ENCODE data around the gene HIF3A. TPM values are rescaled to one million over a fixed set of nuclear protein-coding genes. Genes with fewer than 3 reads are reported as not detected.

HIF3A gene
- total and polyA plus RNA-seq, 2 donors (not counting 1 experiment from before 2014, with no cell fraction given): 0.12 to 1.5 TPM

GRCh38 chr19:46297700-46298478 is 1.0 kb downstream of the HIF3A start:
- TF ChIP-seq CTCF (conservative IDR thresholded peaks at IDR 0.05 in 1 of 2, IDR thresholded peaks at IDR 0.05 in 1 of 2; ENCODE audit: low read depth in 1 of 2, low read length in 2 of 2): peak in 1 of 2 donors; percentile 33
- TF ChIP-seq EZH2 (IDR thresholded peaks at IDR 0.05; ENCODE audit: low read length, missing control alignments): no peak
- Histone ChIP-seq H4K20me1 (ENCODE audit: control insufficient read depth, extremely low read depth, insufficient read depth, low read length) (no peaks in the 10 kb centered on the region), H3K4me1 (ENCODE audit: control insufficient read depth, extremely low read depth, insufficient read depth, low read length) (peaks cover 8% of the 10 kb centered on the region), H3K4me3 (replicated peaks in 1 of 4; ENCODE audit: control extremely low read depth in 1 of 4, insufficient read depth in 1 of 4, low read depth in 3 of 4, low read length in 4 of 4) (peak overlapping the region in 2 of 4 experiments; percentile 40 to 65), H3K4me2 (ENCODE audit: extremely low read depth, insufficient read depth, low read length) (peak overlapping the region; percentile 71), H3K27ac (ENCODE audit: insufficient read depth, low read length) (no peak overlapping the region), H2AFZ (ENCODE audit: low read length) (no peak overlapping the region), H3K9me3 (ENCODE audit: control insufficient read depth, insufficient read depth, low read depth, low read length) (no peaks in the 10 kb centered on the region), H3K36me3 (ENCODE audit: control insufficient read depth, insufficient read depth, low read length) (no peaks in the 10 kb centered on the region), H3K79me2 (ENCODE audit: control insufficient read depth, insufficient read depth, low read length) (no peaks in the 10 kb centered on the region), H3K27me3 (ENCODE audit: control insufficient read depth, insufficient read depth, low read length) (peaks cover 6% of the 10 kb centered on the region), H3K9ac (ENCODE audit: insufficient read depth, low read length) (no peak overlapping the region)
- peak in 1 of 2 donors; percentile 92 for DNase-seq (ENCODE audit: low read depth in 2 of 2)

GRCh38 chr19:46298479-46299003 is 1.7 kb downstream of the HIF3A start:
- TF ChIP-seq CTCF (conservative IDR thresholded peaks at IDR 0.05 in 1 of 2, IDR thresholded peaks at IDR 0.05 in 1 of 2; ENCODE audit: low read depth in 1 of 2, low read length in 2 of 2) (no peak), EZH2 (IDR thresholded peaks at IDR 0.05; ENCODE audit: low read length, missing control alignments) (no peak)
- Histone ChIP-seq H3K27ac (ENCODE audit: insufficient read depth, low read length) (no peak overlapping the region), H3K4me1 (ENCODE audit: control insufficient read depth, extremely low read depth, insufficient read depth, low read length) (peaks cover 8% of the 10 kb centered on the region), H2AFZ (ENCODE audit: low read length) (no peak overlapping the region), H3K79me2 (ENCODE audit: control insufficient read depth, insufficient read depth, low read length) (no peaks in the 10 kb centered on the region), H3K27me3 (ENCODE audit: control insufficient read depth, insufficient read depth, low read length) (peaks cover 6% of the 10 kb centered on the region), H3K4me3 (replicated peaks in 1 of 4; ENCODE audit: control extremely low read depth in 1 of 4, insufficient read depth in 1 of 4, low read depth in 3 of 4, low read length in 4 of 4) (peak overlapping the region in 2 of 4 experiments; percentile 40 to 65), H3K9me3 (ENCODE audit: control insufficient read depth, insufficient read depth, low read depth, low read length) (no peaks in the 10 kb centered on the region), H3K4me2 (ENCODE audit: extremely low read depth, insufficient read depth, low read length) (peak overlapping the region; percentile 71), H4K20me1 (ENCODE audit: control insufficient read depth, extremely low read depth, insufficient read depth, low read length) (no peaks in the 10 kb centered on the region), H3K9ac (ENCODE audit: insufficient read depth, low read length) (no peak overlapping the region), H3K36me3 (ENCODE audit: control insufficient read depth, insufficient read depth, low read length) (no peaks in the 10 kb centered on the region)
- no peak for DNase-seq (ENCODE audit: low read depth in 2 of 2)

- peak overlapping the region in 2 of 4 experiments; percentile 40 to 65 for H3K4me3 ChIP-seq (replicated peaks in 1 of 4; ENCODE audit: control extremely low read depth in 1 of 4, insufficient read depth in 1 of 4, low read depth in 3 of 4, low read length in 4 of 4)
- peaks cover 6% of the 10 kb centered on the region for H3K27me3 ChIP-seq (ENCODE audit: control insufficient read depth, insufficient read depth, low read length)
- DNase-seq (ENCODE audit: low read depth in 2 of 2): peak; percentile 66 to 96
- no peak overlapping the region for H3K27ac ChIP-seq (ENCODE audit: insufficient read depth, low read length)
- no peaks in the 10 kb centered on the region for H3K79me2 ChIP-seq (ENCODE audit: control insufficient read depth, insufficient read depth, low read length)
- peak overlapping the region; percentile 23 for H3K4me2 ChIP-seq (ENCODE audit: extremely low read depth, insufficient read depth, low read length)
- TF ChIP-seq EZH2 (IDR thresholded peaks at IDR 0.05; ENCODE audit: low read length, missing control alignments): no peak
- TF ChIP-seq CTCF (conservative IDR thresholded peaks at IDR 0.05 in 1 of 2, IDR thresholded peaks at IDR 0.05 in 1 of 2; ENCODE audit: low read depth in 1 of 2, low read length in 2 of 2): no peak
- no peaks in the 10 kb centered on the region for H3K36me3 ChIP-seq (ENCODE audit: control insufficient read depth, insufficient read depth, low read length)
- no peaks in the 10 kb centered on the region for H4K20me1 ChIP-seq (ENCODE audit: control insufficient read depth, extremely low read depth, insufficient read depth, low read length)
- H3K9me3 ChIP-seq (ENCODE audit: control insufficient read depth, insufficient read depth, low read depth, low read length): no peaks in the 10 kb centered on the region
- H3K4me1 ChIP-seq (ENCODE audit: control insufficient read depth, extremely low read depth, insufficient read depth, low read length): peaks cover 8% of the 10 kb centered on the region
- no peak overlapping the region for H3K9ac ChIP-seq (ENCODE audit: insufficient read depth, low read length)
- no peak overlapping the region for H2AFZ ChIP-seq (ENCODE audit: low read length)
These were observed 2.2 kb downstream of the HIF3A start for GRCh38 chr19:46299004-46299509.

Measured in fibroblast of lung (primary cell).